Body of pancreas (tissue), 4 donors: Measurements from ENCODE around the gene ADAMTSL5. TPM values are rescaled to one million over a fixed set of nuclear protein-coding genes. Genes with fewer than 3 reads are reported as not detected.

Experiments used
- ATAC-seq: fragments of 150-250 bp; one replicate; pipeline ENCODE4 v1.9.1; 2016
- DNase-seq, 4 donors: peaks; one replicate each; pipeline ENCODE4 v3.0.0-alpha.2; 2019
- H3K27ac ChIP-seq, 4 donors: fragments of 200-600 bp; sonication (generic); 1 replicate in 3 of 4; 2 replicates in 1 of 4; pipeline versions ENCODE4 v1.5.1 to v1.6.1; 2016 to 2019; ENCODE audit warnings: mild to moderate bottlenecking in 1 of 4, mixed read lengths in 1 of 4, moderate library complexity in 1 of 4
- H3K27me3 ChIP-seq, 2 donors: fragments of 200-600 bp; sonication (generic); one replicate each; pipeline ENCODE4 v1.6.0; 2016; ENCODE audit warnings: mild to moderate bottlenecking in 1 of 2
- H3K36me3 ChIP-seq, 2 donors: fragments of 200-600 bp; sonication (generic); replicated peaks in 1 of 2; 2 replicates each; pipeline ENCODE4 v1.5.1; 2016; ENCODE audit warnings: low read depth in 2 of 2; ENCODE audit not compliant: insufficient read depth in 1 of 2
- H3K4me1 ChIP-seq: fragments of 200-600 bp; sonication (generic); one replicate; pipeline ENCODE4 v1.6.0; 2016
- H3K4me3 ChIP-seq, 2 donors: fragments of 200-600 bp; sonication (generic); 1 replicate in 1 of 2; 2 replicates in 1 of 2; pipeline ENCODE4 v1.5.1; 2016 to 2019
- H3K9me3 ChIP-seq, 3 donors: fragments of 200-600 bp; sonication (generic); 1 replicate in 2 of 3; 2 replicates in 1 of 3; pipeline ENCODE4 v1.5.1; 2016
- CTCF ChIP-seq, 7 experiments: fragments of 450-650 bp in 4 of 7; fragments of 200-600 bp in 3 of 7; sonication (generic) in 3 of 7; IDR thresholded peaks; one replicate each; pipeline ENCODE4 v1.5.1; 2016 to 2019; ENCODE audit warnings: antibody characterized with exemption in 7 of 7
- POLR2A ChIP-seq, 3 donors: fragments of 450-650 bp; IDR thresholded peaks; one replicate each; pipeline ENCODE4 v1.6.1; 2016; ENCODE audit warnings: antibody characterized with exemption in 3 of 3, mild to moderate bottlenecking in 2 of 3
- WGBS, 2 donors: methylation state at CpG; one replicate each; pipeline ENCODE4 v1.1.5; 2017; 5-methylcytosine and 5-hydroxymethylcytosine counted together
- intact Hi-C: fragments of 100-400 bp; cut with DNase I; formaldehyde crosslinking; loops from one replicate; pipeline ENCODE4 v1.15.1; 2023
- total RNA-seq, 2 donors: library from RNA; depleted of rRNA; stranded (reverse); fragments of >200 nt; gene quantifications; one replicate each; pipeline ENCODE4 v1.1.0, GENCODE V29; 2016

ADAMTSL5 gene
- total RNA-seq, 2 donors from 2014 or later, result 1.3 TPM; not detected in 1

DNA sequence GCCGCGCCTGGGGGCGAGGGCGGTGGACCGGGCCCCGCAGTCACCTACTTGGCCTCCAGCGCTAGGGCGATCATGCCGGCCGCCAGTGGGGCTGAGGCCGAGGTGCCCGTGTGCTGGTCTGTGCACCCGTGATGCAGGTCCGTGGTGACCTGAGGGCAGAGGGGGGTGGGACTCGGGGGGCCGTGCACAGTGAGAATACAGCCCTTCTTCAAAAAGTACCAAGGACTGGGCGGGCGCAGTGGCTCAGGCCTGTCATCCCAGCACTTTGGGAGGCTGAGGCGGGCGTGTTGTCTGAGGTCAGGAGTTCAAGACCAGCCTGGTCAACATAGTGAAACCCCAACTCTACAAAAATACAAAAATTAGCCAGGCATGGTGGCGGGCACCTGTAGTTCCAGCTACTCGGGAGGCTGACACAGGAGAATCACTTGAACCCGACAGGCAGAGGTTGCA, 28.8 kb downstream of the ADAMTSL5 start:
- Histone ChIP-seq H3K27ac (no peak overlapping the region), H3K36me3 (no peaks in the 10 kb centered on the region), H3K4me1 (peaks cover 5% of the 10 kb centered on the region), H3K9me3 (no peaks in the 10 kb centered on the region), H3K27me3 (no peaks in the 10 kb centered on the region), H3K4me3 (no peak overlapping the region)
- TF ChIP-seq CTCF (IDR thresholded peaks at IDR 0.05), result no peak
- no peak for TF ChIP-seq POLR2A (IDR thresholded peaks at IDR 0.05)
- ATAC-seq (no peak), DNase-seq (no peak)
- 77 to 94% methylated on average over 3 to 21 of the region's 23 CpGs for WGBS, 2 donors
- intact Hi-C loops, result no loop called here

DNA sequence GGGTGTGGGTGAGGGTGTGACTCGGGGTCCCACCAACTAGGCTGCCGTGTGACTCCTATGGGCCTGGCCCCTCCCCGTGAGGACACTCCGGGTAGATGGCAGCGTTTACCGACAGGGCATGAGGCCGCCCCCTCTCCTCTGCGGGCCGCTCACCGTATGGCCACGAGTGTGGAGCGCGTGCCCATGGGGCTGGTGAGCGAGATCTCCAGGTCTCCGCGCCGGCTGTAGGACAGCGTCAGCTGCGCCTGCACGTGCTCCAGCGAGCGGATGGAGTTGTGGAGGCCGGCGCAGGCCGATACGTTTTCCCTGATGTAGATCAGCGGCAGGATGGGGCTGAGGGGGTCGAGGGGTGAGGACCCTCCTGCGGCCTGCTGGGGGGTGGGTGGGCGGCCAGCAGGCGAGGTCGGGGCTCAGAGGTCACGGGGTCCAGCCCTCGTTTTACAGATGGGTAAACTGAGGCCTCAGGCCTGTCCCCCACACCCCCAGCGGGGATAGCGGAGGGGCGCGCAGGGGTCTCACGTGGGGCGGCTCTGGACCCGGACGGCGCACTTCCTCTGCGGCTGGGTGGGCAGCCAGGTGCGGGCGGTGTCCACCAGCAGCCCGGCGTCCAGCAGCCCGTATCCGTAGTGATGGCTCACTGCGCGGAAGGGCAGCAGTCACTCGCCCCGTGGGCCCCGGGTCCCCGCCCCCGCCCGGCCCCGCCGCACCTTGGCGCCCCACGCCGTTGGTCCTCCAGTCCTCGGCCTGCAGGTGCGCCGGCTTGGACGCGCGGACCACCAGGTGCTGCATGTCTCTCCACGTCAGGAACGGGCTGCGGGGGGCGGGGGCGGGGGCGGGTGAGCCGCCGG, 29.5 kb downstream of the ADAMTSL5 start:
- Histone ChIP-seq H3K4me1 (peaks cover 8% of the 10 kb centered on the region), H3K9me3 (no peaks in the 10 kb centered on the region), H3K27ac (no peak overlapping the region), H3K4me3 (no peak overlapping the region), H3K36me3 (no peaks in the 10 kb centered on the region), H3K27me3 (no peaks in the 10 kb centered on the region)
- DNase-seq (no peak), ATAC-seq (no peak)
- 90 to 100% methylated on average over 3 to 64 of the region's 77 CpGs for WGBS, 2 donors
- TF ChIP-seq POLR2A (IDR thresholded peaks at IDR 0.05) (no peak), CTCF (IDR thresholded peaks at IDR 0.05) (no peak)
- intact Hi-C loops, result no loop called here

GRCh38 chr19:1482361-1483130, 30.3 kb downstream of the ADAMTSL5 start:
- no peak for ATAC-seq
- no peak overlapping the region for H3K27ac ChIP-seq
- H3K4me1 ChIP-seq, result peaks cover 15% of the 10 kb centered on the region
- no peaks in the 10 kb centered on the region for H3K9me3 ChIP-seq
- no peaks in the 10 kb centered on the region for H3K36me3 ChIP-seq
- no peak for DNase-seq
- no peak overlapping the region for H3K4me3 ChIP-seq
- H3K27me3 ChIP-seq, result no peaks in the 10 kb centered on the region
- WGBS, 2 donors, result 76 to 82% methylated on average over 11 to 33 of the region's 37 CpGs
- intact Hi-C loops, result no loop called here
- TF ChIP-seq POLR2A (IDR thresholded peaks at IDR 0.05) (no peak), CTCF (IDR thresholded peaks at IDR 0.05) (no peak)

- H3K27ac ChIP-seq, result no peak overlapping the region
- no peak for ATAC-seq
- WGBS, 2 donors, result 92 to 100% methylated on average over 2 to 29 of the region's 36 CpGs
- intact Hi-C loops, result no loop called here
- H3K4me3 ChIP-seq, result no peak overlapping the region
- no peaks in the 10 kb centered on the region for H3K36me3 ChIP-seq
- TF ChIP-seq POLR2A (IDR thresholded peaks at IDR 0.05) (no peak), CTCF (IDR thresholded peaks at IDR 0.05) (no peak)
- no peaks in the 10 kb centered on the region for H3K9me3 ChIP-seq
- DNase-seq, result peak in 1 of 4 donors; percentile 13
- H3K4me1 ChIP-seq, result peaks cover 15% of the 10 kb centered on the region
- no peaks in the 10 kb centered on the region for H3K27me3 ChIP-seq
These were observed 30.9 kb downstream of the ADAMTSL5 start for GRCh38 chr19:1481893-1482360.
